Measurements from ENCODE around the gene HSD11B1. TPM values are rescaled to one million over a fixed set of nuclear protein-coding genes. Genes with fewer than 3 reads are reported as not detected.

The HSD11B1 gene
- total RNA-seq, 1 experiment from 2014 or later = 0.27 TPM

GRCh38 chr1:209749670-209750323, 45.2 kb downstream of the HSD11B1 start:
- CTCF ChIA-PET = no interaction called here
- Histone ChIP-seq H3K9me3 (ENCODE audit: control insufficient read depth in 1 of 2, insufficient read depth in 1 of 2, low read depth in 1 of 2, low read length in 2 of 2) (no peaks in the 10 kb centered on the region), H3K27ac (ENCODE audit: low read depth, low read length) (no peak overlapping the region), H4K20me1 (ENCODE audit: insufficient read depth) (no peaks in the 10 kb centered on the region), H3K4me2 (ENCODE audit: low read length) (no peak overlapping the region), H3K27me3 (ENCODE audit: insufficient read depth, low read length) (no peaks in the 10 kb centered on the region), H2AFZ (ENCODE audit: low read depth, low read length, poor library complexity, severe bottlenecking) (no peak overlapping the region), H3K36me3 (ENCODE audit: control insufficient read depth in 1 of 2, insufficient read depth in 2 of 2, low read length in 2 of 2) (no peaks in the 10 kb centered on the region), H3K4me3 (replicated peaks in 1 of 2; ENCODE audit: low read depth in 1 of 2, low read length in 2 of 2) (no peak overlapping the region), H3K9ac (ENCODE audit: low read length) (no peak overlapping the region), H3K4me1 (ENCODE audit: control insufficient read depth in 1 of 2, insufficient read depth in 2 of 2, low read length in 2 of 2) (peaks cover 0 to 14% of the 10 kb centered on the region in 2 experiments; a peak in 2 of 4 replicates), H3K9me2 (ENCODE audit: insufficient read depth) (no peaks in the 10 kb centered on the region), H3K79me2 (ENCODE audit: insufficient read depth, low read length) (no peaks in the 10 kb centered on the region)
- POLR2A ChIA-PET = no interaction called here
- DNase-seq (ENCODE audit: low read depth, low spot score) (no peak), ATAC-seq (no peak)
- no TSS peak for BruUV-seq (replicated peaks)
- intact Hi-C loops (cut with micrococcal nuclease) = no loop called here
- RAD21 ChIA-PET (ENCODE audit: low non-redundant PET in 1 of 2, low total read pairs in 2 of 2, uncharacterized antibody in 2 of 2, unreplicated experiment in 2 of 2) = no interaction called here
- TF ChIP-seq POLR2A (IDR thresholded peaks at IDR 0.05; ENCODE audit: borderline replicate concordance, extremely low read depth, insufficient read depth, insufficient read length) = no peak
- no peak for TF ChIP-seq ZFX (IDR thresholded peaks at IDR 0.05)
- TF ChIP-seq EGR1 (IDR thresholded peaks at IDR 0.05; ENCODE audit: low read depth) = no peak
- no peak for TF ChIP-seq SRF (IDR thresholded peaks at IDR 0.05; ENCODE audit: low read depth)
- TF ChIP-seq RAD21 (IDR thresholded peaks at IDR 0.05; ENCODE audit: low read depth) = no peak
- TF ChIP-seq ATF3 (IDR thresholded peaks at IDR 0.05) = no peak
- no peak for TF ChIP-seq JUND (IDR thresholded peaks at IDR 0.05)
- TF ChIP-seq YY1 (IDR thresholded peaks at IDR 0.05; ENCODE audit: extremely low read depth, insufficient replicate concordance, low read depth, low read length) = no peak
- TF ChIP-seq REST (IDR thresholded peaks at IDR 0.05; ENCODE audit: low read depth) = no peak
- no peak for TF ChIP-seq CEBPB (IDR thresholded peaks at IDR 0.05; ENCODE audit: low read depth)
- no peak for TF ChIP-seq ZNF274 (IDR thresholded peaks at IDR 0.05; ENCODE audit: low read depth, low read length)
- TF ChIP-seq EZH2 (IDR thresholded peaks at IDR 0.05) = no peak
- TF ChIP-seq CTCF (IDR thresholded peaks at IDR 0.05 in 2 of 3, conservative IDR thresholded peaks at IDR 0.05 in 1 of 3; ENCODE audit: borderline replicate concordance in 1 of 3, insufficient read depth in 1 of 3, low read depth in 2 of 3, low read length in 2 of 3) = no peak
- TF ChIP-seq ELF1 (IDR thresholded peaks at IDR 0.05; ENCODE audit: borderline replicate concordance, low read depth) = no peak
- TF ChIP-seq SP1 (IDR thresholded peaks at IDR 0.05; ENCODE audit: low read depth) = no peak
- TF ChIP-seq ZBTB33 (IDR thresholded peaks at IDR 0.05; ENCODE audit: extremely low read depth, insufficient replicate concordance, low read length) = no peak
- no peak for TF ChIP-seq POLR2AphosphoS5 (IDR thresholded peaks at IDR 0.05; ENCODE audit: low read depth, low read length)
- no peak for TF ChIP-seq TCF7L2 (IDR thresholded peaks at IDR 0.05; ENCODE audit: borderline replicate concordance, extremely low read depth, insufficient read depth, insufficient read length)
